NCI-H446 treated with DMSO at 0.1 percent for 48 hours (cell line): Measurements from ENCODE around the gene CFAP300.

ENCODE experiments used
- DNase-seq: peaks from one replicate; lab custom pipeline; 2025; lab: John Stamatoyannopoulos, UW

CFAP300 gene

GRCh38 chr11:102073253-102073652 is 26.0 kb downstream of the CFAP300 start:
- no peak for DNase-seq

GRCh38 chr11:102079625-102080024 is 32.4 kb downstream of the CFAP300 start:
- DNase-seq = no peak

- no peak for DNase-seq
Observed at GRCh38 chr11:102081313-102081712, 34.1 kb downstream of the CFAP300 start.

- no peak for DNase-seq
Observed at GRCh38 chr11:102085864-102086551, 38.8 kb downstream of the CFAP300 start.

- DNase-seq = no peak
Observed at GRCh38 chr11:102097186-102097585, 49.9 kb downstream of the CFAP300 start.

GRCh38 chr11:102099755-102100154 is 52.5 kb downstream of the CFAP300 start:
- no peak for DNase-seq

GRCh38 chr11:102108734-102109440 is 61.6 kb downstream of the CFAP300 start:
- no peak for DNase-seq

- DNase-seq = no peak
Observed at GRCh38 chr11:102109896-102110760, 62.9 kb downstream of the CFAP300 start, which contains the start of gene YAP1. YAP1 (plus strand) TSS chr11:102110447; CDS start chr11:102110849, 402 bp downstream.

- DNase-seq = no peak
Observed at GRCh38 chr11:102110761-102111010, 63.4 kb downstream of the CFAP300 start.

- no peak for DNase-seq
Observed at GRCh38 chr11:102111011-102111786, 64.0 kb downstream of the CFAP300 start.

GRCh38 chr11:102111787-102112508 is 64.7 kb downstream of the CFAP300 start:
- DNase-seq = no peak

GRCh38 chr11:102112509-102112821 is 65.2 kb downstream of the CFAP300 start:
- DNase-seq = no peak

- no peak for DNase-seq
Observed at GRCh38 chr11:102114032-102114431, 66.8 kb downstream of the CFAP300 start.

- no peak for DNase-seq
Observed at GRCh38 chr11:102115557-102115956, 68.3 kb downstream of the CFAP300 start.

- no peak for DNase-seq
Observed at GRCh38 chr11:102116453-102117205, 69.4 kb downstream of the CFAP300 start.

GRCh38 chr11:102117472-102118113 is 70.4 kb downstream of the CFAP300 start:
- DNase-seq = no peak

- DNase-seq = no peak
Observed at GRCh38 chr11:102118937-102119336, 71.7 kb downstream of the CFAP300 start.

- no peak for DNase-seq
Observed at GRCh38 chr11:102119997-102120396, 72.8 kb downstream of the CFAP300 start.

- DNase-seq = no peak
Observed at GRCh38 chr11:102120437-102120973, 73.3 kb downstream of the CFAP300 start.

- no peak for DNase-seq
Observed at GRCh38 chr11:102121329-102121728, 74.1 kb downstream of the CFAP300 start.
